ENCODE data around the gene TMEM80. TPM values are rescaled to one million over a fixed set of nuclear protein-coding genes. Genes with fewer than 3 reads are reported as not detected.
A peak's percentile ranks its signal among the peaks of the same experiment; 100 is the strongest.

The TMEM80 gene
- polyA plus RNA-seq, 1 donor, result 17.0 TPM

DNA sequence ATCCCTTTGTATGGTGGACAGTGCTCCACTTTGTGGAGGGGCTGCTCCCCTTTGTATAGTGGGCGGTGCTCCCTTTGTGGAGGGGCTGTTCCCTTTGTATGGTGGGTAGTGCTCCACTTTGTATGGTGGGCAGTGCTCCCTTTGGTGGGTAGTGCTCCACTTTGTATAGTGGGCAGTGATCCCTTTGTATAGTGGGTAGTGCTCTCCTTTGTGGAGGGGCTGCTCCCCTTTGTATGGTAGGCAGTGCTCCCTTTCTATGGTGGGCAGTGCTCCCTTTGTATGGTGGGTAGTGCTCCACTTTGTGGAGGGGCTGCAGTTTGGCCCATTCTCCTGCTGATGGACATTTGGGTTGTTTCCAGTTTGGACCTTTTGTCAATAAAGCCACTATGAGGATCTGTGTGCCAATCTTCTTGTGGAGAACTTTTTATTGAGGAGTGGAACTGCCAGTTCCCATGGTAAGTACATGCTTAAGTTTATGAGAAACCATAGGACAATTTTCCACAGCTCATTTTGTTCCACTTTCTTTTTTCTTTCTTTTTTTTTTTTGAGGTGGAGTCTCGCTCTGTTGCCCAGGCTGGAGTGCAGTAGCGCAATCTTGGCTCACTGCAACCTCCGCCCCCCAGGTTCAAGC lies 47.1 kb downstream of the TMEM80 start:
- DNase-seq (ENCODE audit: low read depth), result no peak

DNA sequence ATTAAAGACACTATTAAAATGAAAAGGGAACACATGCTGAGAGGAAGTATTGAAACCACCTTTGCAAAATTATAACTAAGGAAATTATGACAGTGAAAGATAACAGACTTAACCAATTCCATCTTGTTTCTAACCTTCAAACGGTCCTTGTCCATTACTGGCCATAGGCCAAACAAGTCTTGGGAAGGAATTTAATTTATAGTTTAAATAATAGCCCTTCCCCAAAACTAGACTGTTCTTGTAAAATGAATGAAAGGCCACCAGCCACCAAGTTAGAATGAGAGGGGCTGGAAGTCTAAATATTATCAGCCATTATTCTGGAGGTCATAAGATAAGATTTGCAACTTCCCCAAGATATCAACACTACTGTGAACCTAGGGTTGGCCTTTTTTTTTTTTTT lies 49.8 kb downstream of the TMEM80 start:
- DNase-seq (ENCODE audit: low read depth), result no peak

DNA sequence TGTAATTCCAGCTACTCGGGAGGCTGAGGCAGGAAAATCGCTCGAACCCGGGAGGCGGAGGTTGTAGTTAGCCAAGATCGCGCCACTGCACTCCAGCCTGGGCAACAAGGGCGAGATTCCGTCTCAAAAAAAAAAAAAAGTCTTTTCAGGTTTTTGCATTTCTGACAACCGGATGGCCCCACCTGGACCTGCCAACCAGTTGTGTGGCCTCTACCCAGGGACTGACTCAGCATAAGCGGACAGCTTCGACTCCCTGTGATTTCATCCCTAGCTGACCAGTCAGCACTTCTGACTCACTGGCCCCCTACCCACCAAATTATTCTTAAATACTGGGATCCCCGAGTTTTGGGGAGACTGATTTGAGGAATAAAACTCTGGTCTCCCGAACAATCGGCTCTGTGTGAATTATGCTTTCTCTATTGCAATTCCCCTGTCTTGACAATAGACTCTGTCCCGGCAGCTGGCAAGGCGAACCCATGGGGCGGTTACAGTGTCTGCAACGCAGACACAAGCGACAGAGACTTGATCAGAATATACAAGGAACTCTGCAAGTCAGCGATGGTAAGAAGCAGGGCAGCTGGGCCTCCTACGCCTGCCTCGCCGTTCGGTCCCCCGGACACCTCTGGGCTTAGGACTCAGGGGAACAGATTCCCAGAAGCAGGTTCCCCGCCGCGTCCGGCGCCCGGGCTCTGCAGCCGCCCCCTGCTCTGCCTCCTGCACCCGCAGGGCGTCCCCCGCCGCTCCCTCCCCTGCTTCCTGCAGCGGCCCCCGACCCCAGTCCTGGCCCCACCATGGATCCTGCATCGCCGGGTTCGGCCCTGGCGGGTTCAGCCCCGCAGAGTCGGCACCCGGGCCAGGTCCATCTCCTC lies 50.9 kb downstream of the TMEM80 start:
- DNase-seq (ENCODE audit: low read depth), result no peak

DNA sequence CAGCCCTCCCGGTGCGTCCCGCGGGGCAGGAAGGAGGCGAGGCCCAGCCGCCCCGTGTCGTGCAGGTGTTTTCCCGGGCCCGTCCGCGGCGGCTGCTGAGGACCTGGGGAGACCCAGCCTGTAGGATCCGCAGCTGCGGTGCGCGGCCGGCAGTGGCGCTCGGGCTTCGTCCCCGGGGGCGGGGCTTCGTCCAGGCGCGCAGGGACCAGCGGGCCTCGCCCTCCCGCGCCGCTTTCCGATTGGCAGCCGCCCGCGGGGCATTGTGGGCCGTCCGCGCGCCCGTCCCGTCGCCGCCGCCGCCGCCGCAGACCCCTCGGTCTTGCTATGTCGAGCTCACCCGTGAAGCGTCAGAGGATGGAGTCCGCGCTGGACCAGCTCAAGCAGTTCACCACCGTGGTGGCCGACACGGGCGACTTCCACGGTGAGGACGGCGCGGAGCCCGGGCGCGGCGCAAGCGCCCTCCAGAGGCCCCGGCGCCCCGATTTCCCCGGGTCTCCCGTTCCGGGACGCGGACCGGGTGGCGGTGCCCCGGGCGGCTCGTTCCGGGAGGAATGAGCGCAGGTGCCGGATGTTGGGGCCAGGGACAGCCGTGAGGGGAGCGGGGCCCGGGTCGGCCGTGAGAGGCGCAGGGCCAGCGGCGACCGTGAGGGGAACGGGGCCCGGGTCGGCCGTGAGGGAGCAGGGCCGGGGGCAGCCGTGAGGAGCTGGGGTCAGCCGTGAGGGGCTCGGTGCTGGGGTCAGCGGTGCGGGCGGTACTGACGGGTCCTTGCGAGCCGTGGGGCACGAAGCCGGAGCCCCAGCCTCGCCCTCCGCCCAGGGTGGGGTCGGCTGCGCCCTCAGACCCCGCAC lies 51.8 kb downstream of the TMEM80 start, which contains the start of gene TALDO1:
TALDO1 (plus strand) TSS at position 307 of the 849 bp plus-strand sequence; CDS start at position 325, 18 bp downstream.
- DNase-seq (ENCODE audit: low read depth), result peak; percentile 39

- no peak for DNase-seq (ENCODE audit: low read depth)
These were observed 52.4 kb downstream of the TMEM80 start for GRCh38 chr11:748007-748359.

GRCh38 chr11:749731-750130 lies 54.1 kb downstream of the TMEM80 start:
- no peak for DNase-seq (ENCODE audit: low read depth)

Other genes starting within 250 kb of the TMEM80 start
- 33.3 TPM for gene PTDSS2, start 245.5 kb upstream of the TMEM80 start, polyA plus RNA-seq (ENCODE audit: insufficient read length)
- 85.0 TPM for gene RNH1, start 188.6 kb upstream of the TMEM80 start, polyA plus RNA-seq (ENCODE audit: insufficient read length)
- 120 TPM for gene HRAS, start 160.2 kb upstream of the TMEM80 start, polyA plus RNA-seq (ENCODE audit: insufficient read length)
- gene LRRC56, start 158.3 kb upstream of the TMEM80 start, polyA plus RNA-seq (ENCODE audit: insufficient read length), result 7.3 TPM
- gene LMNTD2, start 135.1 kb upstream of the TMEM80 start, polyA plus RNA-seq (ENCODE audit: insufficient read length), result 0.52 TPM
- gene RASSF7, start 134.8 kb upstream of the TMEM80 start, polyA plus RNA-seq (ENCODE audit: insufficient read length), result 1.8 TPM
- gene PHRF1, start 119.3 kb upstream of the TMEM80 start, polyA plus RNA-seq (ENCODE audit: insufficient read length), result 18.4 TPM
- gene IRF7, start 79.9 kb upstream of the TMEM80 start, polyA plus RNA-seq (ENCODE audit: insufficient read length), result 14.9 TPM
- 1.9 TPM for gene CDHR5, start 70.9 kb upstream of the TMEM80 start, polyA plus RNA-seq (ENCODE audit: insufficient read length)
- 97.2 TPM for gene SCT, start 68.6 kb upstream of the TMEM80 start, polyA plus RNA-seq (ENCODE audit: insufficient read length)
- gene DRD4, start 58.5 kb upstream of the TMEM80 start, polyA plus RNA-seq (ENCODE audit: insufficient read length), result 1.1 TPM
- 28.7 TPM for gene DEAF1, start 594 bp upstream of the TMEM80 start, polyA plus RNA-seq (ENCODE audit: insufficient read length)
- 2.0 TPM for gene EPS8L2, start 10.4 kb downstream of the TMEM80 start, polyA plus RNA-seq (ENCODE audit: insufficient read length)
- gene TALDO1, start 51.6 kb downstream of the TMEM80 start, polyA plus RNA-seq (ENCODE audit: insufficient read length), result 59.5 TPM
- gene GATD1, start 81.7 kb downstream of the TMEM80 start, polyA plus RNA-seq (ENCODE audit: insufficient read length), result 40.5 TPM
- 0.70 TPM for gene CEND1, start 94.3 kb downstream of the TMEM80 start, polyA plus RNA-seq (ENCODE audit: insufficient read length)
- gene SLC25A22, start 102.5 kb downstream of the TMEM80 start, polyA plus RNA-seq (ENCODE audit: insufficient read length), result 9.2 TPM
- gene PIDD1, start 109.4 kb downstream of the TMEM80 start, polyA plus RNA-seq (ENCODE audit: insufficient read length), result 11.2 TPM
- gene RPLP2, start 114.2 kb downstream of the TMEM80 start, polyA plus RNA-seq (ENCODE audit: insufficient read length), result 1,639 TPM
- gene PNPLA2, start 123.1 kb downstream of the TMEM80 start, polyA plus RNA-seq (ENCODE audit: insufficient read length), result 27.6 TPM
- gene CRACR2B, start 132.1 kb downstream of the TMEM80 start, polyA plus RNA-seq (ENCODE audit: insufficient read length), result 17.6 TPM
- gene CD151, start 137.1 kb downstream of the TMEM80 start, polyA plus RNA-seq (ENCODE audit: insufficient read length), result 155 TPM
- gene POLR2L, start 146.7 kb downstream of the TMEM80 start, polyA plus RNA-seq (ENCODE audit: insufficient read length), result 109 TPM
- 44.0 TPM for gene TSPAN4, start 147.0 kb downstream of the TMEM80 start, polyA plus RNA-seq (ENCODE audit: insufficient read length)
- gene CHID1, start 215.0 kb downstream of the TMEM80 start, polyA plus RNA-seq (ENCODE audit: insufficient read length), result 61.4 TPM
- 43.8 TPM for gene AP2A2, start 230.1 kb downstream of the TMEM80 start, polyA plus RNA-seq (ENCODE audit: insufficient read length)

Data from forelimb muscle (tissue), 1 donor.